GM21825 (cell line): ENCODE measurements around the gene BACE2.
"Not testable (repeated sequence)": the region's sequence is repeated elsewhere in the genome, so short reads cannot be mapped to it uniquely, and the experiment has no call there.

ENCODE experiments used
- ATAC-seq: cut with Tn5 transposase; IDR thresholded peaks from one replicate; pipeline ENCODE4 v1.9.1; 2021; ENCODE audit warnings: mild to moderate bottlenecking, moderate library complexity; ENCODE audit not compliant: unreplicated experiment

Gene BACE2

DNA sequence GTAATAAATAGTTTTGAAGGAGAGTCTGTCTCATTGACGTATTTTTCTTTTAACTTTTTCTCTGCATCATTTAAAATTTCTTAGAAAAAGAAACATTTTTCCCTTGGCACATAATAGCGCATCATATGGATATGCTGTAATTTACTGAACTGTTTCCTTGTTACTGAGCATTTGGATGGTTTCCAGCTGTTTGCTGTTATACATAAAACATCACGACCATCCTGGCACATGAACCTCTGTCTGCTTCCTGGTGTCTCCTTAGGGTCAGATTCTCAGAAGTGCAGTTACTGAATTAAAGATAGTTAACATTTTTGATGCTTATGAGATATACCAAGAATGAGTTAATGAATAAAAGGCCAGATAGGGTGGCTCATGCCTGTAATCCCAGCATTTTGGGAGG is 67.2 kb downstream of the BACE2 start:
- ATAC-seq, result no peak

DNA sequence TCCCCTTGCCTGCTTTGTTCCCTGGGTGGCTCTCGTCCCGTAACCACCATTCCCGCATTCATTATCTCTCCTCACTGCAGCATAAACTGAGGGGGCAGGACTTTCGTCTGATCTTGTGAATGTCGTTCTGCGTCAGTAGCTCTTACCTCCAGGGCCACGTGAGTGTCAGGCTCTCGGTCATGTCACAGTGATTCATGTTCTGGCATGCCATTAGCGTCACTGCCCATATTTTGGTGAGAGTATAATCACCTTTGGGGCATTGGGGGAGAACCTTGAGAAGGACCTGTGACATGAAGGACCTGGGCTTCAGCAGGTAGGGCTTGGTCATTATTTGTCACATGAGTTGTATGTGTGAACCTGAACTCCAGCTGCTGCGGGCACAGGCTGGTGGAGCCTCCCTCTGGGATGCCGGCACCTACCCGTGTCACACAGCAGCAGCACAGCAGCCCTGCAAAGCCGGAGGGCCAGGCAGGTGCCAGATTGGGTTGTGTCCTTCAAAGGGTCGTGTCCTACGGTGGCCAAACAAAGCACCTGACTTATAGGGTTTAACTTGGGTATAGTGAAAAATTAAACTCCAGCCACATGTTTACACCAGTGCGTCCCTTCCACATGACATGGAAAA is 68.5 kb downstream of the BACE2 start:
- no peak for ATAC-seq

DNA sequence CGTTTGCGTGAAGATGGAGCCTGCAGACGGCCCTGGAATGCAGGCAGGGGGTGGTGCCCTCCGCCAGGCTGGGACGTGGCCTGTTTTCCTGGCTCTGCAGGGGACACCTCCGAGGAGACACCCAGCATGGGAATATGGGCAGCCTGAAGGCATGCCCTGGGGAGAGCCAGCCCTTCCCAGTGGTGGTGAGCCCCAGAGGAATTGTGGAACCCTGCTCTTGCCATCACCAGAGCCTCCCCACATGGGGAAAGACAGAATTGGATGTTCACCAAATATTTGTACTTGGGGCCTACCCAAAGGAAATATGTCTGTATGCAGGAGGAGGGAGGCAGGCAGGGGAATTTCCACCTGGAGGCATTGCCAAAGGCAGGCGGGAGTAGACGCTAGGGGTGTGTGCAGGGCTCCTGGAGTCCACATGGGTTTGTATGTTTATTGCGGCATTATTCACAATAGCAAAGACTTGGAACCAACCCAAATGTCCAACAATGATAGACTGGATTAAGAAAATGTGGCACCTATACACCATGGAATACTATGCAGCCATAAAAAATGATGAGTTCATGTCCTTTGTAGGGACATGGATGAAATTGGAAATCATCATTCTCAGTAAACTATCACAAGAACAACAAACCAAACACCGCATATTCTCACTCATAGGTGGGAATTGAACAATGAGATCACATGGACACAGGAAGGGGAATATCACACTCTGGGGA is 70.3 kb downstream of the BACE2 start:
- ATAC-seq, result not testable (repeated sequence)

DNA sequence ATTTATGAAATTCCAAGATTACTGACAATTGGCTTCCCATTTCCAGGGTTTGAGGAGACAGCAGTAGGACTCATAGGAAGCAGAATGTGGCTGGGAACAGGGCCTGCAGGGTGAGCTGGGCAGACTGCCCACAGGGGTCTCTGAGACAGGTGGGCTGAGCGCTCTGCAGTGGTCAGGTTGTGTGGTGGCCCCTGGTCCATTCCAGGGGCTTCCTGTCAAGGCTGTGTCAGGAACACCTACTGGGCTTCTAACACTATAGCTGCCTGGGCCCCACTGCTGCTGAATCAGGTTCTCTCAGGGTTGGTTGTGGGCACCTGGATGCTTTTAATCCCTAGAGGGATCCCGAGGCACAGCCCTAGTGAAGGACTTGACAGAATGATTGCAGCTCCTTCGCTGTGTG is 72.1 kb downstream of the BACE2 start:
- no peak for ATAC-seq

DNA sequence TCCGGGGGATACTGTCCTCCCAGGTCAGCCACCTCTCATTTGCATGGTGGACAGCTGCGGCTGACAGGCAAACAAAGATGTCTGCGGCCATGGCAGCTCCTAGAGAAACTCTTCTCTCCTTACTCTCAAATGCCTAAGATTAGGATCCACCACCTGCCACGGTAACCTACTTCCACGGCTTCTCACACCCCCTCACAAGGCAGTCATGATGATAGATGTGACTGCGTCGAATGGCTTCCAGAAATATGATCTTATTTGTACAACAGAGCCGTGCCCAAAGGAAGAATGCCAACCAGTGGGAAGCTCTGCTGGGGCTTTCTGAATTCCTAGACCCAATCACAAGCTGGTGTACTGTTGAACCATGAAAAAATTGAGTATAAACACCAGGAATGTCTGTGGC is 73.4 kb downstream of the BACE2 start:
- ATAC-seq, result no peak

DNA sequence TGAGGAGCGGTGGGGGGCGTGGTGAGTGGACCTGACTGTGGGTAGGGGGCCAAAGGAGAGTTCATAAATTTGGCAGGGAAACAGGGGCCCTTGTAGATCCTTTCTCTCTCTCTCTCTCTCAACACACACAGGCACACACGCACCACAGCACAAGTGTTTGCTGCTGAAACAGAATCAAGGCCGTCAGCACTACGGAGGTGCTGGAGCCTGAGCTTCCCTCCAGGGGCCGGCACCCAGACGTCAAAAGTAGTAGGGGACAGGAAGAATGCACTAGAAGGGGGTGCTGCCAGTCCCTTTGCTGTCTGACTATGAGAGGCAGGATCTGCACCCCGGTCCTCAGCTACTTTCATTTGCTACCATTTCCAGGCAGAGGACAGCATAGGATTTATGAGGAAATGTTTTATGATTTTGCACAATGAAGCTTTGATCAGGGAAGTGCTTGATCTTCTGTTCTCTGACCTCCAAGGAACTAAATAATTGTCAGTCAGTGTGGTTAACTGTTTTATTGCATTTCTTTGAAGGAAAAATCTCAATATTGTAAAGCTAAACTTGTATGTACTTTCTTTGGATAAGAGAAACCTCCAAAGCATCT is 74.4 kb downstream of the BACE2 start:
- no peak for ATAC-seq

DNA sequence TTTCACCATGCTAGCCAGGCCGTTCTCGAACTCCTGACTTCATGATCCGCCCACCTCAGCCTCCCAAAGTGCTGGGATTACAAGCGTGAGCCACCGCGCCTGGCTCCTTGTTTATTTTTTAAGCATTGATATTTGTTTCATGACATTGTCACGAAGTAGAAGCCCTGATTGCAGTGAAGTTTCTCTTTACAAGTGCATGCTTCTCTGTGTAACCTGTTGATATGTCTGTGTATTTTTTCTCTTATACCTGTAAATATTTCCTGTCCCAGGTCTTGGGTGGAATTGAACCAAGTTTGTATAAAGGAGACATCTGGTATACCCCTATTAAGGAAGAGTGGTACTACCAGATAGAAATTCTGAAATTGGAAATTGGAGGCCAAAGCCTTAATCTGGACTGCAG is 75.1 kb downstream of the BACE2 start:
- no peak for ATAC-seq

DNA sequence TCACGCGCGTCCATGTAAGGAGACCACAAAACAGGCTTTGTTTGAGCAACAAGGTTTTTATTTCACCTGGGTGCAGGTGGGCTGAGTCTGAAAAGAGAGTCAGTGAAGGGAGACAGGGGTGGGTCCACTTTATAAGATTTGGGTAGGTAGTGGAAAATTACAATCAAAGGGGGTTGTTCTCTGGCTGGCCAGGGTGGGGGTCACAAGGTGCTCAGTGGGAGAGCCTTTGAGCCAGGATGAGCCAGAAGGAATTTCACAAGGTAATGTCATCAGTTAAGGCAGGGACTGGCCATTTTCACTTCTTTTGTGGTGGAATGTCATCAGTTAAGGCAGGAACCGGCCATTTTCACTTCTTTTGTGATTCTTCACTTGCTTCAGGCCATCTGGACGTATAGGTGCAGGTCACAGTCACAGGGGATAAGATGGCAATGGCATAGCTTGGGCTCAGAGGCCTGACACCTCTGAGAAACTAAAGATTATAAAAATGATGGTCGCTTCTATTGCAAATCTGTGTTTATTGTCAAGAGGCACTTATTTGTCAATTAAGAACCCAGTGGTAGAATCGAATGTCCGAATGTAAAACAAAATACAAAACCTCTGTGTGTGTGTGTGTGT is 76.4 kb downstream of the BACE2 start:
- not testable (repeated sequence) for ATAC-seq

DNA sequence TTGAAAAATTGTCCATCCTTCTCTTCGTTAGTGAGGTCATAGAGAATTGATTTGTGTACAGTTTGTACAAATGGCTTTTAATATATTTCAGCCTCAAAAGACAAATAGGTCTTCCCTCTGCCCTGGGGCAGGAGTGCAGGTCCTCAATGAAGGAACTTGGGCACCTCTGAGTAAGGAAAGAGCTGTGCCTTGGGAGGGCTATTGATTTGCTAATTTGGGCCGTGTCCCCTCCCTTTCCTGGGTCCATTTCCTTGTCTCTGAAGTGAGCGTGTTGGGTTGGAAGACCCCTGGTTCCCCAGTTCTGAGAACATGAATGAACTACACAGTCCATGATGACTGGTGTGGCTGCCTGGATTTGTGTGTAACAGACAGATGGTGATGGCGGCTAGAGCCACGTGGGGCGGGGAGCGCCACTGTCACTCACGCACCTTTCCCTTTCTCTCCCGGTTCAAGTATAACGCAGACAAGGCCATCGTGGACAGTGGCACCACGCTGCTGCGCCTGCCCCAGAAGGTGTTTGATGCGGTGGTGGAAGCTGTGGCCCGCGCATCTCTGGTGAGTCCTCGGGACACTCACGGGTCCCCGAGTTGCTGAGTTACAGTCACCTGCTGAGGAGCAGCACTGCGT is 77.7 kb downstream of the BACE2 start:
- no peak for ATAC-seq

DNA sequence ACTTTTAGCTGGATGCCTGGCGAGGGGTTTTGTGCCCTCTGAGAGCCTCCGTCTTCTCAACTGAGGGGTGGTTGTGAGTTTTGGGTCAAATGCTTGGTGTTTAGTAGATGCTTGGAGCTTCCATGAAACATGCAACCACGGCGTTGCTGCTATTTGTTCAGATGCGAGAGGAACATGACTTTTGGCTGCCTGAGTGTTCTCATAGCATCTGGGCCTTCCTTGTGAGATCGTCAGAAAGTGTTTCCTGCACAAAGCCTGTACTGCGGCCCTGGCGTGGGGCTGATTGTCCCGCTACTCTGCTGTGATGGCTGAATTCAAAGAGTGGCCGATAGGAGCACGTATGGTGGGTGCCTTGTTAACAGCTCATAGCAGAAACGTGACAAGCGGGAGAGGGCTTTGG is 78.8 kb downstream of the BACE2 start:
- no peak for ATAC-seq

DNA sequence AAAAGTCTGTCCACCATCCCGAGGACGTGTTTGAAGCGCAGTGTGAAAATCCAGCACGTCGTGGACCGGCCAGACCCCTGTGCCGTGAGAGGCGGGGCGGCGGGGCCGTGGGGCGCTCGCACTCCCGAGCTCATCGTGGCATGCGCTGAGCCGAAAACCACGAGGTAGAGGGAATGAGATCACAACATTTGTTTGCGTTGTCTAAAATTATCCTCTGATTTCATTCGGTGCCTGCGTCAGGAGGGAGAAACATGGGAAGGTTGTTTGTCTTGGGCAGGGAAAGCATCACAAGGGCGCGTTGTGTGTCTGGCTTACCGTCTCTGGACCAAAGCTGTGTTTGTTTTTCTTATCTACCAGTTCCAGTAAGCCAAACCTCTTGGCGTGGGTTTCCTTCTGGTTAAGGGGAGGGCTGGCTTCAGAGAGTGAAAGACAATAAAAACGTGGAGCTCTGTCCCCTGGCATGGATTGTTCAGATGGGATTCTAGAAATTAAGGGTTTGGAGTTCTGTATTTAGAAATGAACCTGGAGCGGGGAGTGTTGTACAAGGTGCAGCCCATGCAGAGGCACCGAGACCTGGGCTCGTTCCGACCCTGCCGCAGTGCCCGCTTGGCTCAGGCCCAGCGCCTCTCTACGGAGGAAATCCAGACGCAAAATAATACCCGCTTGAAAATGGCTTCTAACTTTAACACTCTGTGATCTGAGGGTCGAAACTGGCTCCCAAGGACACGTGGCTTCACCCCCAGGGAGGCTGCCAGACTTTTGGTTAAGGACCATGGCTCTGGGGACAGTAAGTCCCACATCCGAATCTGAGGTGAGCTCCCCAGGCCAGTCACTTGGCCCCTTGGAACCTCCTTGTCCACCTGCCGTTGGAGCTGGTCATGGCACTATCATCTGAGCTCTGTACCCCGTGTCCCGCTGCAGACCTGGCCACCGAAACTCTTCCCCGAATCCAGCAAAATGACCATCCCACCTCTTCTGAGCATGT is 79.9 kb downstream of the BACE2 start:
- ATAC-seq, result no peak

DNA sequence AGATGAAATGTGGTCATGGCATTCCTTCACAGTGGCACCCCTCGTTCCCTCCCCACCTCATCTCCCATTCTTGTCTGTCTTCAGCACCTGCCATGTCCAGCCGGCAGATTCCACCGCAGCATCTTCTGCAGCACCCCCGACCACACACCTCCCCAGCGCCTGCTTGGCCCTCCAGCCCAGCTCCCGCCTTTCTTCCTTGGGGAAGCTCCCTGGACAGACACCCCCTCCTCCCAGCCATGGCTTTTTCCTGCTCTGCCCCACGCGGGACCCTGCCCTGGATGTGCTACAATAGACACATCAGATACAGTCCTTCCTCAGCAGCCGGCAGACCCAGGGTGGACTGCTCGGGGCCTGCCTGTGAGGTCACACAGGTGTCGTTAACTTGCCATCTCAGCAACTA is 81.5 kb downstream of the BACE2 start:
- no peak for ATAC-seq

DNA sequence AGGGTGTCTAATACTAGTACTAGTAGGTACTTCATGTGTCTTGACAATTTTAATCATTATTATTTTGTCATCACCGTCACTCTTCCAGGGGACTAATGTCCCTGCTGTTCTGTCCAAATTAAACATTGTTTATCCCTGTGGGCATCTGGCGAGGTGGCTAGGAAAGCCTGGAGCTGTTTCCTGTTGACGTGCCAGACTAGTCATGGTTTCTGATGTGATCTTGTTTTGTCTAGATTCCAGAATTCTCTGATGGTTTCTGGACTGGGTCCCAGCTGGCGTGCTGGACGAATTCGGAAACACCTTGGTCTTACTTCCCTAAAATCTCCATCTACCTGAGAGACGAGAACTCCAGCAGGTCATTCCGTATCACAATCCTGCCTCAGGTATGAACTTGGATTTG is 82.6 kb downstream of the BACE2 start:
- no peak for ATAC-seq

DNA sequence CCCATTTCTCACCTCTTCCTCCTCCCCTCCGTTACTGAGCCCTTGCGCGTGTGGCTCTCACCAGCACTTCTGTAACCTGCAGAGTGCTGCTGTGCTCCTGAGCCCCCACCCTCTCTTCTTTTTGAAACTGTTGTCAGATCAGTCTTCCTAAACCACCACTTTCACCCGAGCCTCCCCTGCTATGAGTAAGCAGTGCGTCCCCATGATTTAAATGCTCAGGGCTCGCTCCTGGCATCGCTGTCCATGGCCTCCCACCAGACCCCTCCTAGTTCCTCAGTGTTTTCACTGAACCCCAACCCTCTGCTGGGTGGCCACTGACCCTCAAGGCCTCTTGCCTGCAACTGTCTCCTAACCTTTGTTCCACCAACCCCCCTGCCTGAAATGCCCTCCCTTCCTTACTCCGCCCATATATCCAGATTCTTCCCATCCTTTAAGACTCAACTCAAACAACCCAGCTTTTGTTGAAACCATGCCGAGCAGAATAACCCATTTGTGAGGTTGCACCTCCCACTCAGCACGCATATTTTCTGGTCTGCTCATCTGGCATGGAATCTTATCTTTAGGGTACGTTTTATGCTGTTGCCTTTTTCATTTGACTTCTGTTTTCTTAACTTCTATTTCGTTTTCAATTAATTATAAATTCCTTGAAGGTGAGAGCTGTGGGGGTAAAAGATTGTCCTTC is 84.1 kb downstream of the BACE2 start:
- no peak for ATAC-seq

DNA sequence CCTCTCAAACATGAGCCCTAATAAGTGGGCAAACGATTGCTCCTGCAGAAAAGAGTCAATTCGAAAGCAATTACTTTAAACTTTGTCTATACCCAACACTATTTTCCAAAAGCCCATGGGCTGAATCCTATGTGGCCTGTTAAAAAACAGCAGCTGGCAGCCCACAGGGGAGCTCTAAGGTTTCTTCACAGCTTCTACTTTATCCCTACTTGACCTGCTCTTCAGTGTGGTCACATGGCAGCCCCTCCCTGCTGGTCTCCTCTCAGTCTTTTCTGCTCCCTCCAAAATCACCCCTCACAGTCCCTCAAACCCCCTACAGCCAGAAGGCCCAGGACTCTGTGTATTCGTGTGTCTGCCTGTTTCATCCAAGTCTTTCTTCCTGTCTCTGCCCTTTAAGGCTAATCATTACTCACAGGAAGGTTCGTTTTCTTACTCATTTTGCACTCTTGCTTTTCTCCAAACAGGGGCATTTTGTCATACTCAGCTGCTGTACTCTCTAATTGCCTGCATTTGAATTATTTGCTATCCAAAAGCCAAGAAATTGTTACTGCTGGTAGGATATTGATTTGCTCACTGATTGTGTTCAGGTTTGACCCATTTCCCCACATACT is 86.2 kb downstream of the BACE2 start:
- no peak for ATAC-seq

DNA sequence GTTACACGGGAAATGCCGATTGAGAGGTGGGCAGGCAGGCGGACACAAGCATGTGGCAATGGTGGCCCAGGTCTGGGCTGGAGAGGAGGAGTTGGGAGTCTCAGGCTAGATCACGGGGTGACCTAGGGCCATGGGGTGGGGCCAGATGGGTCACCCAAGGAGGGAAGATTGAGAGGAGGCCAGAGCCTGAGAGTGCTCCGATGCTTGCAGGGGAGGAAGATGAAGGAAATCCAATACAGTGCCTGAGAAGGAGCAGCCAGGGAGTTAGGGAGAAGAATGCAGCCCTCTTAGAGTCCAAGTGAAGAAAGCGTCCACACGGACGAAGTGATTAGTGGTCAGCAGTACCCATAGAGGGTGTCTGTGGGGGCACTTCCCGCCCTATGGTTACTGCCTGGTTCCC is 87.2 kb downstream of the BACE2 start:
- ATAC-seq, result no peak

DNA sequence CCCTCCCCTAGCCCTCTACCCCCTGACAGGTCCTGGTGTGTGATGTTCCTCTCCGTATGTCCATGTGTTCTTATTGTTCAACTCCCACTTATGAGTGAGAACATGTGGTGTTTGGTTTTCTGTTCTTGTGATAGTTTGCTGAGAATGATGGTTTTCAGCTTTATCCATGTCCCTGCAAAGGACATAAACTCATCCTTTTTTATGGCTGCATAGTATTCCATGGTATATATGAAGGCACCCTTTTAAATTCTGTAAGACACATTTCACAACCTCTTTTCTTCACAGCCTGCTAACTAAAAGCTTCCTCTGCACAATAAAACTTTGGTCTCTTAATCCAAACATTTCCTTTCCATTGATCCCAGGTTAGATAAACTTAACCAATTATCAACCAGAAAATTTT is 88.3 kb downstream of the BACE2 start:
- ATAC-seq, result not testable (repeated sequence)

DNA sequence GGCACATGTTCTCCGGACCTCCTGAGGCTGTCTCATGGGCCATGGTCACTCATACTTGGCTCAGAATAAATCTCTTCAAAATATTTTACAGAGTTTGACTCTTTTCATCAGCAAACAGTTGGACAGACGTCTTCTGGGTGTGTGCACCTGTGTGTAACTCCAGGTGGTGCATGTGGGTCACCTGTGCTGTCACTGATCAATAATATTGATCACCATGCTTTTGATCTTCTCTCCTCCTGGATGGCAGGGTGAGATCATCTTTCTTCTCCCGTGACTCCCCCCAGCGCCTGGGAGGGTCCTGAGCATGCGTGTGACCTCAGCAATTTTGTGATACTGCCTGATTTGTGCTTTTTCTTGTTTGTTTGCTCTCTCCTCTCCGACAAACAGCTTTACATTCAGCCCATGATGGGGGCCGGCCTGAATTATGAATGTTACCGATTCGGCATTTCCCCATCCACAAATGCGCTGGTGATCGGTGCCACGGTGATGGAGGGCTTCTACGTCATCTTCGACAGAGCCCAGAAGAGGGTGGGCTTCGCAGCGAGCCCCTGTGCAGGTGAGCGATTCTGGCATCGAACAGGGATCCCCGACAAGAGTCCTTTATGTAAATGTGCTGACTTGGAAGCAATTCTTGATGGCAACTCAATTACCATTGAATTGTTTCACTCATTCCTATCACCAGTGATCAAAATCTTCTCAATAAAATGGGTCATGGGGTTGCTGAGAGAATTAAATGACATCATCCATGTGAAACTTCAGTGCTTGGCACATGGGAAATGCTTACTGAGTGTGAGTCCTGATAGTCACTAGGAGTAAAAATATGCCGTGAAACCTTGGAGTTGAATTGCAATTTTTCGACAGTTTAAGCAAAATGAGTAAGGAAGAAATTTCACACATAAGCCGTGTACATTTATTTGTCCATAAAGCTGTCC is 89.1 kb downstream of the BACE2 start:
- ATAC-seq, result no peak
